HL-60 (cell line): ENCODE results near the gene GAL3ST2.
A peak's percentile ranks its signal among the peaks of the same experiment; 100 is the strongest.

Source experiments
- DNase-seq, 2 experiments: peaks; one replicate each; pipeline ENCODE4 v3.0.0-alpha.2; 2010 to 2020; ENCODE audit warnings: low read depth in 1 of 2, low spot score in 1 of 2
- H3K27ac ChIP-seq: fragments of 250-450 bp; sonication (Bioruptor Pico); replicated peaks from 2 replicates; pipeline ENCODE4 v1.5.1; 2020; ENCODE audit warnings: mild to moderate bottlenecking, moderate library complexity
- H3K27me3 ChIP-seq: fragments of 250-450 bp; sonication (Bioruptor Pico); 2 replicates; pipeline ENCODE4 v1.5.1; 2021; ENCODE audit warnings: mild to moderate bottlenecking, moderate library complexity; ENCODE audit not compliant: insufficient read depth, poor library complexity, severe bottlenecking
- H3K4me3 ChIP-seq: replicated peaks from 2 replicates; pipeline ENCODE4 v1.5.1; 2011; ENCODE audit warnings: mild to moderate bottlenecking, control low read depth, low read length; ENCODE audit not compliant: insufficient read depth
- GABPA ChIP-seq: IDR thresholded peaks from 2 replicates; pipeline ENCODE4 v1.6.1; 2012; ENCODE audit warnings: low read depth
- POLR2AphosphoS5 ChIP-seq: IDR thresholded peaks from 2 replicates; pipeline ENCODE4 v1.6.1; 2012; ENCODE audit warnings: low read depth
- SPI1 ChIP-seq: IDR thresholded peaks from 2 replicates; pipeline ENCODE4 v1.6.1; 2012; ENCODE audit warnings: low read depth, mild to moderate bottlenecking, borderline replicate concordance
- long read RNA-seq: library from polyadenylated mRNA; unstranded; transcript quantifications from one replicate; pipeline ENCODE4 v2.0.0, GENCODE V29; 2020
- TF ChIP-seq, protein P1 (sequence below): IDR thresholded peaks from 2 replicates; pipeline ENCODE4 v1.6.1; 2012; ENCODE audit warnings: low read depth; ENCODE audit not compliant: insufficient replicate concordance
- TF ChIP-seq, protein P2 (sequence below): IDR thresholded peaks from one replicate; pipeline ENCODE4 v1.5.1; 2011; ENCODE audit warnings: low read length, control low read depth, inconsistent platforms; ENCODE audit not compliant: insufficient read depth

The GAL3ST2 gene
- long read RNA-seq: 0 reads

DNA sequence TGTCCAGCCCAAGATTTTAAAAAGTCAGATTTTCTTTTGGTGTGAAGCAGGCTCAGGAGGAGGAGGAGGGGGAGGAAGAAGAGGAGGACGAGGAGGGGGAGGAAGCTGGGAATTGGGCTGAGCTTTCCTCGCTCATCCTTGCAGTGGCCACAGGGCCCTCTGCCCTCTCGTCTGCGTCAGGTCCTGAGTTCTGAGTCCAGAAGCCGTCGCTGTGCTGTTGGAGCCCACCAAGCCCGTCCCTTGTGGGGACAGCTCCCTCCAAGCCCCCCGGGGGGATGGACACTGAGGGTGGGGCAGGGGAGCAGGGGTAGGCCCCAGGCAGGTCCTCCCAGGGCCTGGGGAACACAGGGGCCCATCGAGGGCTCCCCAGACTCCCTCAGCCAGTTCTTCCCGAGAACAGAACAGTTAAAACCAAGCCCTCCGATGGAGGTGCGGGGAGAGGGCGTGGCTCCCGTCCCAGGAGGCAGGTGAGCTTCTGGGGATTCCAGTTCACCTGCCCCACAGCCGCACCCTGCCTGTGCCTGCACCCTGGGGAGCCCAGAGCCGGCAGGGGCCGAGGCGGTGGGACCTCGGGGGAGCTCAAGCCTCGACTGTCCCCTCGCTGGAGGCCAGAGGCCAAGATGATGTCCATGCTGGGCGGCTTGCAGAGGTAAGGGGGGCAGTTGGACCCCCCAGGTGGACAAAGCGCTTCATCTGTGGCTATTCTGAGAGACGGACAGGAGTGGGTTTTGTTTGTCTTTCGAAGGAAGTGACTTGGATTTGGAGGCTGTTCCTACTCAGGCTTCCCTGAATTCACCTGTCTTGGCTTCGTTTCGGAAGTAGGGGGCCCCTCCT, at the start of gene GAL3ST2:
Gene GAL3ST2, plus strand, starts transcription at position 487 of the 834 bp plus-strand sequence. Its CDS starts 134 bp downstream, at position 621.
- Histone ChIP-seq H3K4me3 (no peak within 1 kb of the TSS), H3K27ac (no peak within 1 kb of the TSS), H3K27me3 (no peaks in the 10 kb centered on the region)
- DNase-seq: no peak
- TF ChIP-seq POLR2AphosphoS5: no peak
- TF ChIP-seq GABPA: no peak
- no peak for TF ChIP-seq SPI1
- TF ChIP-seq, protein P1, sequence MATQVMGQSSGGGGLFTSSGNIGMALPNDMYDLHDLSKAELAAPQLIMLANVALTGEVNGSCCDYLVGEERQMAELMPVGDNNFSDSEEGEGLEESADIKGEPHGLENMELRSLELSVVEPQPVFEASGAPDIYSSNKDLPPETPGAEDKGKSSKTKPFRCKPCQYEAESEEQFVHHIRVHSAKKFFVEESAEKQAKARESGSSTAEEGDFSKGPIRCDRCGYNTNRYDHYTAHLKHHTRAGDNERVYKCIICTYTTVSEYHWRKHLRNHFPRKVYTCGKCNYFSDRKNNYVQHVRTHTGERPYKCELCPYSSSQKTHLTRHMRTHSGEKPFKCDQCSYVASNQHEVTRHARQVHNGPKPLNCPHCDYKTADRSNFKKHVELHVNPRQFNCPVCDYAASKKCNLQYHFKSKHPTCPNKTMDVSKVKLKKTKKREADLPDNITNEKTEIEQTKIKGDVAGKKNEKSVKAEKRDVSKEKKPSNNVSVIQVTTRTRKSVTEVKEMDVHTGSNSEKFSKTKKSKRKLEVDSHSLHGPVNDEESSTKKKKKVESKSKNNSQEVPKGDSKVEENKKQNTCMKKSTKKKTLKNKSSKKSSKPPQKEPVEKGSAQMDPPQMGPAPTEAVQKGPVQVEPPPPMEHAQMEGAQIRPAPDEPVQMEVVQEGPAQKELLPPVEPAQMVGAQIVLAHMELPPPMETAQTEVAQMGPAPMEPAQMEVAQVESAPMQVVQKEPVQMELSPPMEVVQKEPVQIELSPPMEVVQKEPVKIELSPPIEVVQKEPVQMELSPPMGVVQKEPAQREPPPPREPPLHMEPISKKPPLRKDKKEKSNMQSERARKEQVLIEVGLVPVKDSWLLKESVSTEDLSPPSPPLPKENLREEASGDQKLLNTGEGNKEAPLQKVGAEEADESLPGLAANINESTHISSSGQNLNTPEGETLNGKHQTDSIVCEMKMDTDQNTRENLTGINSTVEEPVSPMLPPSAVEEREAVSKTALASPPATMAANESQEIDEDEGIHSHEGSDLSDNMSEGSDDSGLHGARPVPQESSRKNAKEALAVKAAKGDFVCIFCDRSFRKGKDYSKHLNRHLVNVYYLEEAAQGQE: no peak
- TF ChIP-seq, protein P2, sequence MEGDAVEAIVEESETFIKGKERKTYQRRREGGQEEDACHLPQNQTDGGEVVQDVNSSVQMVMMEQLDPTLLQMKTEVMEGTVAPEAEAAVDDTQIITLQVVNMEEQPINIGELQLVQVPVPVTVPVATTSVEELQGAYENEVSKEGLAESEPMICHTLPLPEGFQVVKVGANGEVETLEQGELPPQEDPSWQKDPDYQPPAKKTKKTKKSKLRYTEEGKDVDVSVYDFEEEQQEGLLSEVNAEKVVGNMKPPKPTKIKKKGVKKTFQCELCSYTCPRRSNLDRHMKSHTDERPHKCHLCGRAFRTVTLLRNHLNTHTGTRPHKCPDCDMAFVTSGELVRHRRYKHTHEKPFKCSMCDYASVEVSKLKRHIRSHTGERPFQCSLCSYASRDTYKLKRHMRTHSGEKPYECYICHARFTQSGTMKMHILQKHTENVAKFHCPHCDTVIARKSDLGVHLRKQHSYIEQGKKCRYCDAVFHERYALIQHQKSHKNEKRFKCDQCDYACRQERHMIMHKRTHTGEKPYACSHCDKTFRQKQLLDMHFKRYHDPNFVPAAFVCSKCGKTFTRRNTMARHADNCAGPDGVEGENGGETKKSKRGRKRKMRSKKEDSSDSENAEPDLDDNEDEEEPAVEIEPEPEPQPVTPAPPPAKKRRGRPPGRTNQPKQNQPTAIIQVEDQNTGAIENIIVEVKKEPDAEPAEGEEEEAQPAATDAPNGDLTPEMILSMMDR: no peak

DNA sequence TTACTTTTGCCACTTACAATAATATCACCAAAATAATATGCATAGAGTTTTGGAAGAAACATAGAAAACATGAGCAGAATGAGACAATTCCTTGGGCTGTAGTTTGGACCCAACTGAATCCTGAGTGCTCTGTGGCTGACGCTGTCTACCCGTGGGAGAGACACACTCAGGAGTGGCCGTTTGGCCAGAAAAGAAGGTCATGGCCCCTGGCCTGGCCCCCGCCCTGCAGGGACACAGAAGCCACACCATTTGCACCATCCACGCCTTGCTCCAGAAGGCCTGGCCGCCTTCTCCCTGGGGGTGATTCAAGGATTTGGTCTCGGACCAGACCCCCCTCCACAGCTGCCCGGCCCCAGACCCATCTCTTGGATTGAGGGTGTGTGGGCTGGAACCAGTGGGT, 48.6 kb upstream of the GAL3ST2 start:
- H3K27me3 ChIP-seq: no peaks in the 10 kb centered on the region
- no peak for TF ChIP-seq SPI1
- TF ChIP-seq, protein P1: no peak
- no peak for TF ChIP-seq GABPA
- TF ChIP-seq POLR2AphosphoS5: no peak
- TF ChIP-seq, protein P2: no peak
- DNase-seq: no peak
- no peak overlapping the region for H3K4me3 ChIP-seq
- H3K27ac ChIP-seq: no peak overlapping the region

DNA sequence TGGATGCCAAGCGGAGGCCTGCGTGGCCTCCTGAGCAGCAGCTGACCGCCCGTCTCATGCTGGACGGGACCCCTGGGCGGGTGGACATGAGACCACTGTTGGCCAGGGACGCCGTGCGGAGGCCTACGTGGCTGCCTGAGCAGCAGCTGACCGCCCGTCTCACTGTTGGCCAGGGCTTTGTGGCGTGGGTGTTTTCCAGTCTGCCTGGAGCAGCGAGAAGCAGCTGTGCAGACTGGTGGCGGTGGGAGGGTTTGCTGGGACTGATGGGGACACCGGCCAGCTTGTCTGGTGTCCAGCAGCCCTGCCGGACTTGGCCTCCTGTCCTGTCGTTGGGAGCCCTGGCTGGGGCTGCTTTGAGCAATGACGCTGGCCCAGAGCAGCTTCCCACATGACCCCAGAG, 48.0 kb upstream of the GAL3ST2 start:
- no peak overlapping the region for H3K27ac ChIP-seq
- no peak for TF ChIP-seq GABPA

DNA sequence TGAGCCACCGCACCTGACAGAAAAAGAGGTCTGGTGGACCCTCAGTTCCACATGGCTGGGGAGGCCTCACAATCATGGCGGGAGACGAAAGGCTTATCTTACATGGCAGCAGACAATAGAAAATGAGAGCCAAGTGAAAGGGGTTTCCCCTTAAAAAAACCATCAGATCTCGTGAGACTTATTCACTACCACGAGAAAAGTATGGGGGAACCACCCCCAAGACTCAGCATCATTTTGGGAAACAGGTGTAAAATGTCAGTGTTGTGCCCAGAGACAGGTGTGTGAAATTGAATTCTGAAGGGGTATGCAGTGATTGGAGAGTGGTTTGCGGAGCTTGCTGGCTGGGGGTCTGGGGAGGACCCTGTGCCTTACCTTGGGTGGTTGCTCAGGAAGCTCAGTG, 46.8 kb upstream of the GAL3ST2 start:
- no peak for TF ChIP-seq GABPA
- TF ChIP-seq SPI1: no peak
- TF ChIP-seq, protein P2: no peak
- TF ChIP-seq, protein P1: no peak
- no peak for TF ChIP-seq POLR2AphosphoS5
- Histone ChIP-seq H3K4me3 (no peak overlapping the region), H3K27ac (peak overlapping the region; percentile 56; the same call in 1 of the 2 replicates), H3K27me3 (no peaks in the 10 kb centered on the region)
- no peak for DNase-seq

More for the DNA sequence above, 48.0 kb upstream of the GAL3ST2 start:
- Histone ChIP-seq H3K4me3 (no peak overlapping the region), H3K27me3 (no peaks in the 10 kb centered on the region)
- no peak for DNase-seq
